Uterus (tissue), 4 donors: Measurements from ENCODE around the gene ZNF710. TPM values are rescaled to one million over a fixed set of nuclear protein-coding genes. Genes with fewer than 3 reads are reported as not detected.

ENCODE experiments used
- DNase-seq, 2 donors: peaks; one replicate each; pipeline ENCODE4 v3.0.0-alpha.2; 2019 to 2020
- H3K27ac ChIP-seq, 2 donors: fragments of 200-600 bp; sonication (generic); 1 replicate in 1 of 2; 2 replicates in 1 of 2; pipeline ENCODE4 v1.5.1; 2016 to 2018
- H3K27me3 ChIP-seq, 2 donors: fragments of 200-600 bp; sonication (generic); one replicate each; pipeline ENCODE4 v1.5.1; 2018 to 2019; ENCODE audit warnings: control low read depth in 1 of 2
- H3K36me3 ChIP-seq, 2 donors: fragments of 200-600 bp; sonication (generic); one replicate each; pipeline ENCODE4 v1.5.1; 2019; ENCODE audit warnings: control low read depth in 1 of 2
- H3K4me1 ChIP-seq, 2 donors: fragments of 200-600 bp; sonication (generic); one replicate each; pipeline ENCODE4 v1.5.1; 2018 to 2019; ENCODE audit warnings: control low read depth in 1 of 2
- H3K4me3 ChIP-seq, 2 donors: fragments of 200-600 bp; sonication (generic); 1 replicate in 1 of 2; 2 replicates in 1 of 2; pipeline ENCODE4 v1.5.1; 2018 to 2019; ENCODE audit warnings: mild to moderate bottlenecking in 1 of 2
- H3K9me3 ChIP-seq, 2 donors: fragments of 200-600 bp; sonication (generic); one replicate each; pipeline ENCODE4 v1.5.1; 2019; ENCODE audit warnings: control low read depth in 1 of 2
- CTCF ChIP-seq, 4 experiments: fragments of 200-600 bp in 2 of 4; fragments of 450-650 bp in 2 of 4; sonication (generic) in 2 of 4; IDR thresholded peaks; one replicate each; pipeline ENCODE4 v1.5.1; 2016 to 2019; ENCODE audit warnings: antibody characterized with exemption in 4 of 4, mild to moderate bottlenecking in 2 of 4, moderate library complexity in 1 of 4
- POLR2A ChIP-seq, 2 donors: fragments of 450-650 bp; IDR thresholded peaks; one replicate each; pipeline ENCODE4 v1.6.1; 2016; ENCODE audit warnings: antibody characterized with exemption in 2 of 2, mild to moderate bottlenecking in 1 of 2, moderate library complexity in 1 of 2
- intact Hi-C: fragments of 100-400 bp; cut with DNase I; formaldehyde crosslinking; loops from one replicate; pipeline ENCODE4 v1.15.1; 2023; ENCODE audit warnings: low total_unique reads
- total RNA-seq, 4 donors: library from RNA; depleted of rRNA in 3 of 4; stranded (reverse); fragments of >200 nt in 3 of 4; gene quantifications; one replicate each; pipeline versions ENCODE4 v1.1.0 to v1.2.4, GENCODE V29; 2014 to 2023
- donor health status: DM: yes; HTN: yes; CAD: no.

Gene ZNF710
- total RNA-seq, 4 donors from 2014 or later = 2.3 to 22.2 (median 8.4) TPM

DNA sequence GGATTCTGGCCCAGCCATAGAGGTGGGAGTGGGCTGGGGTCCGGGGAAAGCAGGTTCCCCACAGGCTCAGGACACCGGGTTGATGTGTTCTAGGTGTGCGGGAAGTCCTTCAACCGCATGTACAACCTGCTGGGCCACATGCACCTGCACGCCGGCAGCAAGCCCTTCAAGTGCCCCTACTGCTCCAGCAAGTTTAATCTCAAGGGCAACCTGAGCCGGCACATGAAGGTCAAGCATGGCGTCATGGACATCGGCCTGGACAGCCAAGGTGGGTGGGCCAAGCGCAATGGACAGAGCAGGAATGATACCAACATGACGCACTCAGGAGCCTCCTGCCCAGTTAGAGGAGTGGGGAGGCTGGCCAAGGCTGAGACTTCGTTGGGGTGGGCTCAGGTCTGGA is 72.9 kb downstream of the ZNF710 start:
- Histone ChIP-seq H3K4me3 (no peak overlapping the region), H3K27ac (no peak overlapping the region), H3K36me3 (no peaks in the 10 kb centered on the region), H3K9me3 (no peaks in the 10 kb centered on the region), H3K27me3 (no peaks in the 10 kb centered on the region), H3K4me1 (no peaks in the 10 kb centered on the region)
- TF ChIP-seq CTCF (IDR thresholded peaks at IDR 0.05) (no peak), POLR2A (IDR thresholded peaks at IDR 0.05) (no peak)
- DNase-seq = no peak
- intact Hi-C loops = loop anchor here (10.0 kb wide), 1 partner anchor 179 kb away; the partner anchor contains the start of gene AP3S2

DNA sequence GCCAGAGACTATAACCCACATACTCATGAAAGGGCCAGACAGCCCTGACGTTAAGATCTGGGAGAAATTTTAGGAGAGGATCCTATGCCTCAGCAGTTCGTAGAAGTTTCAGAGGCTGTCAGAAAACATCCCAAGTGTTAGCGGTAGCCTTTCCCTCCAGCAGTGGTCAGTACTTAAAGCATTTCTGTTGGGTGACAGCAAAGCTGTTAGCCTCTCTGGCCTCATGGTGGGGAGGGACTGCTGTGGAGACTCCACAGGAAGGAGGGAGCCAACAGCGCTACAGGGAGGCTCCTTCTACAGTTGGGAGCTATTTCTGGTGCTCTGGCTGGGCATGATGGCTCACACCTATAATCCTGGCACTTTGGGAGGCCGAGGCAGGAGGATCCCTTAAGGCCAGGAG is 73.8 kb downstream of the ZNF710 start:
- DNase-seq = no peak
- Histone ChIP-seq H3K27me3 (no peaks in the 10 kb centered on the region), H3K4me3 (no peak overlapping the region), H3K36me3 (no peaks in the 10 kb centered on the region), H3K27ac (no peak overlapping the region), H3K9me3 (no peaks in the 10 kb centered on the region), H3K4me1 (no peaks in the 10 kb centered on the region)
- TF ChIP-seq CTCF (IDR thresholded peaks at IDR 0.05) = no peak
- TF ChIP-seq POLR2A (IDR thresholded peaks at IDR 0.05) = no peak
- intact Hi-C loops = loop anchor here (10.0 kb wide), 1 partner anchor 180 kb away; the partner anchor contains the start of gene AP3S2

DNA sequence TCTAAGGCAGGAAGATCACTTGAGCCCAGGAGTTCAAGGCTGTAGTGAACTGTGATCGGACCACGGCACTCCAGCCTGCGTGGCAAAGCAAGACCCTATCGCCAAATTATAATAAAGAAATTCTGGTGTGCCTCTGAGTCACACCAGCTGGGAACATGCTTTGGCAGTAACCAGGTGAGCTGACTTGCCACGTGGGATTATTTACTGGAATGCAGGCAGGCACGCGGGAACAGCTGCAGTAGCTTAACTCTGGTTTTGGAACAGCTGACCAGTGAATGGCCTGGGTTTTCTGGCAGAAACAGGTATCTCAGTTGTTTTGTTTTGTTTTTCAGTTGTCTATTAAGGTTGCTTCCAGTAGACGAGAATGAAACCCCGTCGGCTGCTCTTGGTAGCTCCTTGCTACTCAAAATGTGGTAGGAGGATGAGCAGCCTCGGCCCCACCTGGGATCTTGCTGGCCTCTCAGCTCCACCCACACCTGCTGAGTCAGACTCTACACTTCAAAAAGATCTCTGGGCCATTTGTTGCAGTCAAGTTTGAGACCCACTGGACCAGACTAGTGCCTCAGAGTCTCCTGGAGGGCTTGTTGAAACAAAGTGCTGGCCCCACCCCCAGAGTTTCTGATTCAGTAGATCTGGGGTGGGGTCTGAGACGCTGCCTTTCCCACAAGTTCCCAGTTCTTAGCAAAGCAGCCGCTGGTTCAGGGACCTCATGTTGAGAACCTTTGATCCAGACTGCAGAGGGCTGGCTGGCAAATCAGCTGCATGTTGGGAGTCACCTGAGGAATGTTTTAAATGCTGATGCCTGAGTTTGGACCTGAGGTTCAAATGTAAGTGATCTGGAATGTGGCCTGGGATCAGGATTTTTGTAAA is 74.5 kb downstream of the ZNF710 start:
- Histone ChIP-seq H3K4me1 (no peaks in the 10 kb centered on the region), H3K27me3 (no peaks in the 10 kb centered on the region), H3K4me3 (no peak overlapping the region), H3K36me3 (no peaks in the 10 kb centered on the region), H3K9me3 (no peaks in the 10 kb centered on the region), H3K27ac (no peak overlapping the region)
- DNase-seq = no peak
- intact Hi-C loops = loop anchor here (10.0 kb wide), 1 partner anchor 181 kb away; the partner anchor contains the start of gene AP3S2
- no peak for TF ChIP-seq POLR2A (IDR thresholded peaks at IDR 0.05)
- no peak for TF ChIP-seq CTCF (IDR thresholded peaks at IDR 0.05)

DNA sequence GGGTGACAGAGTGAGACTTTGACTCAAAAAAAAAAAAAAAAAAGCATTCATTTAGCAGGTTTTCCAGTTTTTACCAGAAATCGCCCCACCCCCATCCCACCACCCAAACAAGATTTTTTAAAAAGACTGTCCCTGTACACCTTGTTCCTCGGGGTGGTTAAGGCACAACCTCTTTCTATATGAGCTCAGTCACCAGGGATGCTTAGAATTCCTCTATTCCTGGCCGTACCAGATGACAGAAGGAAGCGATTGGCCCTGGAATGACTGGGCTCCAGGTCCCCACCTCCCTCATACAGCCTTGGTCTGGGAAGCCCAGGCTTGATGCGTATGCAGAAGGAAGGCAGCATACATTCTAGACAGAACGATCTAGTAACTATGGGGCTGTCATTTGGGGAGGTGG is 75.6 kb downstream of the ZNF710 start:
- TF ChIP-seq CTCF (IDR thresholded peaks at IDR 0.05) (no peak), POLR2A (IDR thresholded peaks at IDR 0.05) (no peak)
- intact Hi-C loops = loop anchor here (10.0 kb wide), 1 partner anchor 182 kb away; the partner anchor contains the start of gene AP3S2
- H3K27me3 ChIP-seq = no peaks in the 10 kb centered on the region
- no peak for DNase-seq
- no peak overlapping the region for H3K4me3 ChIP-seq
- no peaks in the 10 kb centered on the region for H3K36me3 ChIP-seq
- H3K4me1 ChIP-seq = no peaks in the 10 kb centered on the region
- no peaks in the 10 kb centered on the region for H3K9me3 ChIP-seq
- no peak overlapping the region for H3K27ac ChIP-seq

- no peak for DNase-seq
- H3K4me3 ChIP-seq = no peak overlapping the region
- H3K27ac ChIP-seq = no peak overlapping the region
- TF ChIP-seq POLR2A (IDR thresholded peaks at IDR 0.05) (no peak), CTCF (IDR thresholded peaks at IDR 0.05) (no peak)
- H3K4me1 ChIP-seq = no peaks in the 10 kb centered on the region
- H3K9me3 ChIP-seq = no peaks in the 10 kb centered on the region
- intact Hi-C loops = loop anchor here (10.0 kb wide), 1 partner anchor 184 kb away; the partner anchor contains the start of gene AP3S2
- no peaks in the 10 kb centered on the region for H3K27me3 ChIP-seq
- no peaks in the 10 kb centered on the region for H3K36me3 ChIP-seq
These were observed 77.8 kb downstream of the ZNF710 start for GRCh38 chr15:90078965-90079364.
